SK-N-SH (cell line): ENCODE measurements around the gene SYNE2. TPM values are rescaled to one million over a fixed set of nuclear protein-coding genes. Genes with fewer than 3 reads are reported as not detected.

ENCODE experiments used
- CTCF ChIA-PET: fragments of 300-600, 350-600 bp; formaldehyde crosslinking; extraction: SDS; loops from one replicate; lab custom pipeline; 2021; lab: Yijun Ruan, JAX
- POLR2A ChIA-PET: fragments of 350-600 bp; sonication (Branson Sonifier 250); formaldehyde crosslinking; extraction: SDS; loops from one replicate; lab custom pipeline; 2020; ENCODE audit warnings: antibody characterized with exemption, inconsistent platforms; lab: Yijun Ruan, JAX
- DNase-seq: peaks from one replicate; pipeline ENCODE4 v3.0.0; 2012
- H2AFZ ChIP-seq: fragments of 200-600 bp; sonication (generic); 2 replicates; pipeline ENCODE4 v1.8.1; 2016; ENCODE audit warnings: antibody characterized with exemption, mild to moderate bottlenecking, low read depth
- H3F3A ChIP-seq: fragments of 200-600 bp; sonication (generic); replicated peaks from 2 replicates; pipeline ENCODE3; 2016; ENCODE audit warnings: antibody characterized with exemption, mild to moderate bottlenecking; ENCODE audit not compliant: insufficient read depth
- H3K27ac ChIP-seq, 2 experiments: fragments of 200-500 bp in 1 of 2; fragments of 200-600 bp in 1 of 2; sonication (Bioruptor generic) in 1 of 2; sonication (generic), shearing (Covaris generic) in 1 of 2; 2 replicates each; pipeline versions ENCODE4 v1.5.1 to v1.6.1; 2014 to 2016; ENCODE audit warnings: low read depth in 2 of 2, inconsistent platforms in 1 of 2, low read length in 1 of 2, mild to moderate bottlenecking in 1 of 2, mixed read lengths in 1 of 2
- H3K27me3 ChIP-seq: fragments of 200-600 bp; sonication (generic), shearing (Covaris generic); 2 replicates; pipeline ENCODE4 v1.6.1; 2016; ENCODE audit warnings: mixed run types; ENCODE audit not compliant: insufficient read depth
- H3K36me3 ChIP-seq, 2 experiments: fragments of 200-500 bp in 1 of 2; fragments of 200-600 bp in 1 of 2; sonication (Bioruptor generic) in 1 of 2; sonication (generic) in 1 of 2; replicated peaks in 1 of 2; 2 replicates each; pipeline versions ENCODE3 to v1.5.1; 2014 to 2016; ENCODE audit warnings: low read length in 1 of 2, mild to moderate bottlenecking in 1 of 2; ENCODE audit not compliant: insufficient read depth in 2 of 2, control insufficient read depth in 1 of 2
- H3K4me1 ChIP-seq, 2 experiments: fragments of 200-500 bp in 1 of 2; fragments of 200-600 bp in 1 of 2; sonication (Bioruptor generic) in 1 of 2; sonication (generic), shearing (Covaris generic) in 1 of 2; 2 replicates each; pipeline versions ENCODE4 v1.5.1 to v1.6.1; 2014 to 2016; ENCODE audit warnings: low read depth in 1 of 2, low read length in 1 of 2, mixed run types in 1 of 2; ENCODE audit not compliant: insufficient read depth in 2 of 2, control insufficient read depth in 1 of 2
- H3K4me2 ChIP-seq: fragments of 200-600 bp; sonication (generic), shearing (Covaris generic); 2 replicates; pipeline ENCODE4 v1.6.1; 2017; ENCODE audit warnings: mixed run types
- H3K4me3 ChIP-seq, 2 experiments: fragments of 200-500 bp in 1 of 2; fragments of 200-600 bp in 1 of 2; sonication (Bioruptor generic) in 1 of 2; sonication (generic), shearing (Covaris generic) in 1 of 2; 2 replicates each; pipeline versions ENCODE4 v1.5.1 to v1.8.1; 2014 to 2016; ENCODE audit warnings: low read depth in 2 of 2, inconsistent platforms in 1 of 2, low read length in 1 of 2, mild to moderate bottlenecking in 1 of 2, mixed read lengths in 1 of 2, moderate library complexity in 1 of 2
- H3K79me2 ChIP-seq: fragments of 200-600 bp; sonication (generic); 2 replicates; pipeline ENCODE4 v1.8.1; 2017; ENCODE audit warnings: mild to moderate bottlenecking; ENCODE audit not compliant: insufficient read depth
- H3K9ac ChIP-seq: fragments of 200-600 bp; sonication (generic); 2 replicates; pipeline ENCODE4 v1.6.1; 2017; ENCODE audit warnings: mixed run types
- H3K9me2 ChIP-seq: fragments of 200-600 bp; sonication (generic); 2 replicates; pipeline ENCODE4 v1.6.1; 2017; ENCODE audit warnings: mixed run types
- H3K9me3 ChIP-seq: fragments of 200-600 bp; sonication (generic); 2 replicates; pipeline ENCODE4 v1.6.1; 2017; ENCODE audit warnings: mixed run types, mild to moderate bottlenecking, moderate library complexity
- H4K20me1 ChIP-seq: fragments of 200-600 bp; sonication (generic); 2 replicates; pipeline ENCODE4 v1.6.1; 2017; ENCODE audit warnings: mild to moderate bottlenecking, mixed run types; ENCODE audit not compliant: insufficient read depth
- CHD2 ChIP-seq: fragments of 150-350 bp; IDR thresholded peaks from 2 replicates; pipeline ENCODE4 v1.6.1; 2018; ENCODE audit warnings: low read length; ENCODE audit not compliant: partially characterized antibody
- ELF1 ChIP-seq: IDR thresholded peaks from 2 replicates; pipeline ENCODE4 v1.4.0; 2012
- EP300 ChIP-seq, 2 experiments: IDR thresholded peaks; 2 replicates each; pipeline versions ENCODE4 v1.4.0 to v1.6.1; 2012; ENCODE audit warnings: borderline replicate concordance in 1 of 2, low read depth in 1 of 2, low read length in 1 of 2
- EZH2phosphoT487 ChIP-seq: fragments of 200-600 bp; sonication (generic); IDR thresholded peaks from 2 replicates; pipeline ENCODE4 v1.6.1; 2017; ENCODE audit warnings: low read depth, mixed run types, mild to moderate bottlenecking, antibody characterized with exemption, moderate library complexity, borderline replicate concordance
- FOXJ3 ChIP-seq: sonication (generic); formaldehyde crosslinking; IDR thresholded peaks from 2 replicates; pipeline ENCODE4 v1.5.1; 2020; ENCODE audit warnings: mild to moderate bottlenecking, missing genetic modification reagents
- GABPA ChIP-seq: IDR thresholded peaks from 2 replicates; pipeline ENCODE4 v1.4.0; 2012; ENCODE audit warnings: low read depth, mild to moderate bottlenecking
- MXI1 ChIP-seq: IDR thresholded peaks from 2 replicates; pipeline ENCODE4 v1.6.1; 2012; ENCODE audit warnings: mild to moderate bottlenecking, low read depth, low read length, improper control_type of control experiment
- RAD21 ChIP-seq: IDR thresholded peaks from 2 replicates; pipeline ENCODE4 v1.6.1; 2012; ENCODE audit warnings: mild to moderate bottlenecking, low read length
- WGBS: methylation state at CpG from one replicate; pipeline ENCODE4 v1.1.6; 2017; ENCODE audit warnings: low lambda C conversion rate; 5-methylcytosine and 5-hydroxymethylcytosine counted together
- polyA plus RNA-seq, 3 experiments: library from polyadenylated mRNA; depleted of rRNA; stranded (reverse); fragments of >200 nt; gene quantifications; 2 replicates each; pipeline ENCODE4 v1.2.3, GENCODE V29; 2012

SYNE2 gene
- polyA plus RNA-seq, 1 of the 3 experiments (the other 2 are of a cell fraction): 7.1 TPM

GRCh38 chr14:63928744-63929174, 76.0 kb downstream of the SYNE2 start:
- Histone ChIP-seq H3F3A (no peaks in the 10 kb centered on the region), H3K9me2 (no peaks in the 10 kb centered on the region), H3K27me3 (no peaks in the 10 kb centered on the region), H3K4me3 (no peak overlapping the region), H3K36me3 (no peaks in the 10 kb centered on the region), H3K4me2 (peak overlapping the region; percentile 44), H3K4me1 (peaks cover 10 to 14% of the 10 kb centered on the region in 2 experiments; a peak in 3 of 4 replicates), H3K9ac (no peak overlapping the region), H3K79me2 (no peaks in the 10 kb centered on the region), H2AFZ (no peak overlapping the region), H3K9me3 (0 out of 2 replicates have a peak, but pooled peaks cover 4% of the 10 kb centered on the region), H4K20me1 (no peaks in the 10 kb centered on the region), H3K27ac (peak overlapping the region in 1 of 2 experiments; percentile 77; a peak in 2 of 4 replicates)
- TF ChIP-seq MXI1 (peak; percentile 61; the same call in 1 of the 2 replicates), EZH2phosphoT487 (no peak)
- 41% methylated on average over 3 of the region's 3 CpGs for WGBS
- DNase-seq: peak; percentile 37
- ChIA-PET CTCF (interaction anchor here (1.6 to 1.7 kb wide), 2 partner anchors 17 to 20 kb away, joined by 3 to 4 read pairs; no protein-coding TSS in a partner anchor), POLR2A (no interaction called here)

GRCh38 chr14:63933110-63933509, 80.3 kb downstream of the SYNE2 start:
- Histone ChIP-seq H3K4me2 (no peak overlapping the region), H3F3A (no peaks in the 10 kb centered on the region), H3K9me2 (no peaks in the 10 kb centered on the region), H3K4me1 (peaks cover 8 to 14% of the 10 kb centered on the region in 2 experiments; a peak in 3 of 4 replicates), H4K20me1 (no peaks in the 10 kb centered on the region), H3K27me3 (no peaks in the 10 kb centered on the region), H3K79me2 (no peaks in the 10 kb centered on the region), H3K27ac (no peak overlapping the region), H3K36me3 (no peaks in the 10 kb centered on the region), H3K9me3 (no peaks in the 10 kb centered on the region), H2AFZ (no peak overlapping the region), H3K4me3 (no peak overlapping the region), H3K9ac (no peak overlapping the region)
- TF ChIP-seq CHD2 (no peak), GABPA (no peak)
- 95% methylated on average over 3 of the region's 3 CpGs for WGBS
- POLR2A ChIA-PET: no interaction called here
- CTCF ChIA-PET: no interaction called here
- DNase-seq: no peak

GRCh38 chr14:63933711-63934110, 80.9 kb downstream of the SYNE2 start:
- no peaks in the 10 kb centered on the region for H3K27me3 ChIP-seq
- peaks cover 3 to 10% of the 10 kb centered on the region in 2 experiments; a peak in 3 of 4 replicates for H3K4me1 ChIP-seq
- H3K27ac ChIP-seq: no peak overlapping the region
- H2AFZ ChIP-seq: no peak overlapping the region
- H4K20me1 ChIP-seq: no peaks in the 10 kb centered on the region
- no peaks in the 10 kb centered on the region for H3K36me3 ChIP-seq
- no peaks in the 10 kb centered on the region for H3K79me2 ChIP-seq
- ChIA-PET CTCF (interaction anchor here (1.2 kb wide), 1 partner anchor 23 kb away, joined by 3 read pairs; no protein-coding TSS in a partner anchor), POLR2A (no interaction called here)
- no peak overlapping the region for H3K4me3 ChIP-seq
- WGBS: 84% methylated on average over 3 of the region's 3 CpGs
- no peaks in the 10 kb centered on the region for H3F3A ChIP-seq
- no peak for DNase-seq
- no peak for TF ChIP-seq EP300 (IDR thresholded peaks at IDR 0.05; ENCODE audit: borderline replicate concordance in 1 of 2, low read depth in 1 of 2, low read length in 1 of 2)
- TF ChIP-seq FOXJ3 (CRISPR knock-in tag): no peak
- TF ChIP-seq RAD21: no peak
- TF ChIP-seq ELF1: no peak
- no peak overlapping the region for H3K9ac ChIP-seq
- H3K9me3 ChIP-seq: no peaks in the 10 kb centered on the region
- H3K4me2 ChIP-seq: no peak overlapping the region
- no peaks in the 10 kb centered on the region for H3K9me2 ChIP-seq
